Measurements from ENCODE around the gene LYPD6.

LYPD6 gene

GRCh38 chr2:149333636-149334035, 3.2 kb downstream of the LYPD6 start:
- no peak for DNase-seq (ENCODE audit: extremely low spot score)
- ChIA-PET CTCF (no interaction called here), POLR2A (no interaction called here)
- TF ChIP-seq L3MBTL2 (conservative IDR thresholded peaks at IDR 0.05) (no peak), SP1 (IDR thresholded peaks at IDR 0.05) (no peak), TARDBP (IDR thresholded peaks at IDR 0.05) (no peak), ELF4 (IDR thresholded peaks at IDR 0.05) (no peak), FOXA1 (IDR thresholded peaks at IDR 0.05) (no peak), LEF1 (IDR thresholded peaks at IDR 0.05; ENCODE audit: borderline replicate concordance) (no peak), BHLHE40 (IDR thresholded peaks at IDR 0.05; ENCODE audit: borderline replicate concordance) (no peak), HDGF (IDR thresholded peaks at IDR 0.05; ENCODE audit: borderline replicate concordance) (no peak), FOXK2 (IDR thresholded peaks at IDR 0.05) (no peak), ZNF384 (IDR thresholded peaks at IDR 0.05) (no peak), PKNOX1 (IDR thresholded peaks at IDR 0.05) (no peak), SUZ12 (IDR thresholded peaks at IDR 0.05) (no peak), FOXM1 (IDR thresholded peaks at IDR 0.05; ENCODE audit: borderline replicate concordance) (no peak), NFRKB (IDR thresholded peaks at IDR 0.05) (no peak), ARNT (IDR thresholded peaks at IDR 0.05) (no peak), CTBP1 (IDR thresholded peaks at IDR 0.05; ENCODE audit: borderline replicate concordance) (no peak)

- no peak for DNase-seq (ENCODE audit: extremely low spot score)
- TF ChIP-seq HDGF (IDR thresholded peaks at IDR 0.05; ENCODE audit: borderline replicate concordance) (no peak), ZNF384 (IDR thresholded peaks at IDR 0.05) (no peak), CTBP1 (IDR thresholded peaks at IDR 0.05; ENCODE audit: borderline replicate concordance) (no peak), L3MBTL2 (conservative IDR thresholded peaks at IDR 0.05) (no peak), NFRKB (IDR thresholded peaks at IDR 0.05) (no peak), SUZ12 (IDR thresholded peaks at IDR 0.05) (no peak), FOXK2 (IDR thresholded peaks at IDR 0.05) (no peak), SP1 (IDR thresholded peaks at IDR 0.05) (no peak), FOXM1 (IDR thresholded peaks at IDR 0.05; ENCODE audit: borderline replicate concordance) (no peak), BHLHE40 (IDR thresholded peaks at IDR 0.05; ENCODE audit: borderline replicate concordance) (no peak), ELF4 (IDR thresholded peaks at IDR 0.05) (no peak), FOXA1 (IDR thresholded peaks at IDR 0.05) (no peak)
- POLR2A ChIA-PET, result no interaction called here
- CTCF ChIA-PET, result no interaction called here
These were observed 3.8 kb downstream of the LYPD6 start for GRCh38 chr2:149334156-149334555.

DNA sequence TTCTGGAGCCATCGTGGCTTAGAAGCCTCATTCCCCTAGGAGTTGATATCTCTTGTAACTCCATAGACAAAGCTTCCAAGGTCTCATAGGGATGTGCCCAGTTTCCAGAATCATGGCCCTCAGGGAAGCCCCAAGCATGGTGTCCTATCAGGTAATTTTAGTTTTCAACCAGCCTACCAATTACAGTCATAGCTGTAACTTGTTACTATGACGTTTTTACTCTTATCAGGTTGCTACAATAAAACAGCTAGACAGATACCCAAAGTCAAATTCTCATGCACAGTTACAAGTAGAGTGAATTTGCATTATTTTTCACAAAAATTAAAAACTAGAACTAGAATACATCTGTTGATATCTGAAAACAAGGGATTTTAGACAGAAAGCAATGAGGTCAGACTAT, 8.9 kb downstream of the LYPD6 start:
- TF ChIP-seq FOXA1 (IDR thresholded peaks at IDR 0.05) (no peak), PKNOX1 (IDR thresholded peaks at IDR 0.05) (no peak), LEF1 (IDR thresholded peaks at IDR 0.05; ENCODE audit: borderline replicate concordance) (no peak), BHLHE40 (IDR thresholded peaks at IDR 0.05; ENCODE audit: borderline replicate concordance) (no peak), CTBP1 (IDR thresholded peaks at IDR 0.05; ENCODE audit: borderline replicate concordance) (no peak), TARDBP (IDR thresholded peaks at IDR 0.05) (no peak), ELF4 (IDR thresholded peaks at IDR 0.05) (no peak), FOXK2 (IDR thresholded peaks at IDR 0.05) (no peak), SP1 (IDR thresholded peaks at IDR 0.05) (no peak), HDGF (IDR thresholded peaks at IDR 0.05; ENCODE audit: borderline replicate concordance) (no peak), SUZ12 (IDR thresholded peaks at IDR 0.05) (no peak), FOXM1 (IDR thresholded peaks at IDR 0.05; ENCODE audit: borderline replicate concordance) (no peak), L3MBTL2 (conservative IDR thresholded peaks at IDR 0.05) (no peak), ZNF384 (IDR thresholded peaks at IDR 0.05) (no peak)
- no peak for DNase-seq (ENCODE audit: extremely low spot score)
- CTCF ChIA-PET, result no interaction called here
- POLR2A ChIA-PET, result no interaction called here

GRCh38 chr2:149342509-149342908, 12.1 kb downstream of the LYPD6 start:
- TF ChIP-seq SP1 (IDR thresholded peaks at IDR 0.05), result no peak
- TF ChIP-seq ARNT (IDR thresholded peaks at IDR 0.05), result no peak
- no peak for TF ChIP-seq FOXK2 (IDR thresholded peaks at IDR 0.05)
- no peak for TF ChIP-seq PKNOX1 (IDR thresholded peaks at IDR 0.05)
- no peak for TF ChIP-seq HDGF (IDR thresholded peaks at IDR 0.05; ENCODE audit: borderline replicate concordance)
- TF ChIP-seq TARDBP (IDR thresholded peaks at IDR 0.05), result no peak
- no peak for TF ChIP-seq SUZ12 (IDR thresholded peaks at IDR 0.05)
- TF ChIP-seq FOXA1 (IDR thresholded peaks at IDR 0.05), result no peak
- TF ChIP-seq L3MBTL2 (conservative IDR thresholded peaks at IDR 0.05), result no peak
- TF ChIP-seq ELF4 (IDR thresholded peaks at IDR 0.05), result no peak
- TF ChIP-seq CTBP1 (IDR thresholded peaks at IDR 0.05; ENCODE audit: borderline replicate concordance), result no peak
- TF ChIP-seq FOXM1 (IDR thresholded peaks at IDR 0.05; ENCODE audit: borderline replicate concordance), result no peak
- TF ChIP-seq NFRKB (IDR thresholded peaks at IDR 0.05), result no peak
- TF ChIP-seq ZNF384 (IDR thresholded peaks at IDR 0.05), result no peak
- TF ChIP-seq BHLHE40 (IDR thresholded peaks at IDR 0.05; ENCODE audit: borderline replicate concordance), result no peak
- no peak for TF ChIP-seq LEF1 (IDR thresholded peaks at IDR 0.05; ENCODE audit: borderline replicate concordance)
- ChIA-PET CTCF (no interaction called here), POLR2A (no interaction called here)
- DNase-seq (ENCODE audit: extremely low spot score), result no peak

DNA sequence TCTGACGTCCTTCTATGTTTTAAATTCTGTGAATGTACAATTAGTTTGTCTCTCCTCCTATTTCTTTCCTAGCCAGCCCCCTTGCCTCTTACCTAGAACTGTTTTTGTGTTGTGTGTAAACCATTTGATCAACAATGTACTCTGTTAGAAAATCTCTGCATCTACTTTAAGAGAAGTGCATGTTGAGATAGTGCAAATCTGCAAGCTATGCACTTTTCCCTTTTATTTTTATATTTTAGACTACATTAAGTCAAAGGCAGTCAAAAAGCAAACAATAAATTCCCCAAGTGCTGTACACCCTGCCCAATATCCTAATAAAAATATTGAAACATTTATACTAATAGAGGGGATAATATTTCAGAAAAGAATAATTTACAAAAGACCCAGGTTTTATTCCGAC, 13.7 kb downstream of the LYPD6 start:
- no peak for TF ChIP-seq L3MBTL2 (conservative IDR thresholded peaks at IDR 0.05)
- no peak for TF ChIP-seq FOXA1 (IDR thresholded peaks at IDR 0.05)
- TF ChIP-seq SUZ12 (IDR thresholded peaks at IDR 0.05), result no peak
- TF ChIP-seq TARDBP (IDR thresholded peaks at IDR 0.05), result no peak
- TF ChIP-seq FOXM1 (IDR thresholded peaks at IDR 0.05; ENCODE audit: borderline replicate concordance), result no peak
- TF ChIP-seq CTBP1 (IDR thresholded peaks at IDR 0.05; ENCODE audit: borderline replicate concordance), result no peak
- TF ChIP-seq PKNOX1 (IDR thresholded peaks at IDR 0.05), result no peak
- TF ChIP-seq ELF4 (IDR thresholded peaks at IDR 0.05), result no peak
- no peak for TF ChIP-seq BHLHE40 (IDR thresholded peaks at IDR 0.05; ENCODE audit: borderline replicate concordance)
- TF ChIP-seq ARNT (IDR thresholded peaks at IDR 0.05), result no peak
- TF ChIP-seq ZNF384 (IDR thresholded peaks at IDR 0.05), result no peak
- no peak for TF ChIP-seq HDGF (IDR thresholded peaks at IDR 0.05; ENCODE audit: borderline replicate concordance)
- ChIA-PET CTCF (no interaction called here), POLR2A (no interaction called here)
- no peak for DNase-seq (ENCODE audit: extremely low spot score)

Data from HEK293T (cell line).